Measurements from ENCODE around the gene COL23A1. TPM values are rescaled to one million over a fixed set of nuclear protein-coding genes. Genes with fewer than 3 reads are reported as not detected.

The COL23A1 gene
- total and polyA plus RNA-seq, 2 of the 8 experiments (the other 6 are each of a cell fraction or from before 2014, with no cell fraction given) = 3.1 to 4.7 TPM

- no peak overlapping the region for H3K56ac ChIP-seq (replicated peaks; ENCODE audit: insufficient read length, low read depth, low read length)
- H2BK20ac ChIP-seq (ENCODE audit: low read length) = no peak overlapping the region
- no peak overlapping the region for H4K91ac ChIP-seq (replicated peaks; ENCODE audit: insufficient read length, low read length)
- no peak overlapping the region for H2BK15ac ChIP-seq (ENCODE audit: low read length)
- POLR2A ChIA-PET (ENCODE audit: partially characterized antibody) = interaction anchor here (1.0 to 21.6 kb wide), 6 partner anchors 10 to 54 kb away, joined by 3 to 507 read pairs (median 4); partner anchors contain the start of gene HNRNPAB
- no peak for DNase-seq (ENCODE audit: low read depth in 1 of 2, low spot score in 2 of 2)
- TF ChIP-seq RXRA (IDR thresholded peaks at IDR 0.05; ENCODE audit: insufficient read depth, low read depth, low read length) (no peak), JUN (IDR thresholded peaks at IDR 0.05; ENCODE audit: low read depth, low read length) (no peak), BACH1 (IDR thresholded peaks at IDR 0.05; ENCODE audit: low read length) (no peak)
- no peaks in the 10 kb centered on the region for H3K9me3 ChIP-seq (ENCODE audit: insufficient read depth in 2 of 2, low read depth in 1 of 2, low read length in 1 of 2)
- H3K23me2 ChIP-seq (ENCODE audit: low read depth, low read length) = peaks cover 4% of the 10 kb centered on the region; the same call in 1 of the 2 replicates
- no peak overlapping the region for H3K4me2 ChIP-seq (ENCODE audit: insufficient read depth in 1 of 2, low read depth in 2 of 2, low read length in 2 of 2)
- no peak overlapping the region for H3K27ac ChIP-seq (ENCODE audit: low read depth, low read length)
- no peak overlapping the region for H2AFZ ChIP-seq (ENCODE audit: low read length)
- H4K5ac ChIP-seq (ENCODE audit: insufficient read length, low read depth, low read length) = no peak overlapping the region
- H3K4ac ChIP-seq (replicated peaks; ENCODE audit: insufficient read length, low read depth, low read length) = no peak overlapping the region
- H3K27me3 ChIP-seq (replicated peaks in 1 of 4; ENCODE audit: control insufficient read depth in 3 of 4, extremely low read depth in 1 of 4, insufficient read depth in 3 of 4, low read length in 3 of 4) = no peaks in the 10 kb centered on the region
- CTCF ChIA-PET (ENCODE audit: partially characterized antibody) = interaction anchor here (0.6 to 2.6 kb wide), 31 partner anchors 10 to 827 kb away, joined by 3 to 20 read pairs (median 3); partner anchors contain the start of gene COL23A1
- no peak overlapping the region for H3K23ac ChIP-seq (ENCODE audit: insufficient read length)
- no peak overlapping the region for H2BK120ac ChIP-seq (replicated peaks; ENCODE audit: low read depth, low read length)
- peak overlapping the region; percentile 19 for H4K8ac ChIP-seq (ENCODE audit: extremely low read depth, insufficient read depth, low read length)
- no peak overlapping the region for H3K9ac ChIP-seq (replicated peaks in 1 of 4; ENCODE audit: extremely low read depth in 1 of 4, low read depth in 3 of 4, low read length in 3 of 4)
- H2AK5ac ChIP-seq (ENCODE audit: low read depth, low read length) = no peak overlapping the region
- H3K79me1 ChIP-seq (ENCODE audit: low read depth, low read length) = peaks cover 11% of the 10 kb centered on the region
- no peak overlapping the region for H3K4me3 ChIP-seq (ENCODE audit: extremely low read depth in 1 of 4, insufficient read depth in 2 of 4, low read depth in 3 of 4, low read length in 4 of 4)
- peaks cover 0 to 5% of the 10 kb centered on the region in 2 experiments for H4K20me1 ChIP-seq (replicated peaks in 1 of 2; ENCODE audit: control insufficient read depth in 1 of 2, insufficient read depth in 2 of 2, low read length in 2 of 2)
- H3K14ac ChIP-seq (ENCODE audit: insufficient read length) = no peak overlapping the region
- peaks cover 0 to 19% (median 12%) of the 10 kb centered on the region in 4 experiments; a peak in 6 of 7 replicates for H3K4me1 ChIP-seq (replicated peaks in 1 of 4; ENCODE audit: control insufficient read depth in 3 of 4, insufficient read depth in 4 of 4, low read length in 3 of 4)
- FAIRE-seq = no peak
- H2BK5ac ChIP-seq (ENCODE audit: low read depth, low read length) = no peak overlapping the region
- 88% methylated on average over 7 of the region's 7 CpGs; no CpG with 5 or more reads in 1 of the 2 experiments for WGBS, 2 experiments (ENCODE audit: extremely low coverage in 1 of 2, insufficient coverage in 1 of 2, insufficient read length in 1 of 2, insufficient replicate concordance in 2 of 2, low coverage in 1 of 2, low lambda C conversion rate in 2 of 2, missing lambda C conversion rate in 1 of 2)
- H2BK12ac ChIP-seq (ENCODE audit: low read depth, low read length) = no peak overlapping the region; the same call in 1 of the 2 replicates
- peaks cover 0 to 13% of the 10 kb centered on the region in 2 experiments; a peak in 2 of 4 replicates for H3K79me2 ChIP-seq (ENCODE audit: control insufficient read depth in 1 of 2, insufficient read depth in 2 of 2, low read length in 2 of 2)
- H3K36me3 ChIP-seq (ENCODE audit: control insufficient read depth in 2 of 4, insufficient read depth in 4 of 4, low read length in 3 of 4) = peaks cover 5 to 20% (median 7%) of the 10 kb centered on the region in 4 experiments; a peak in 6 of 8 replicates
- no peak overlapping the region for H3K18ac ChIP-seq (ENCODE audit: extremely low read depth, low read length)
Measured at GRCh38 chr5:178234121-178234749, 356.0 kb downstream of the COL23A1 start.

Measured in H1 (cell line).